Activated naive CD8-positive, alpha-beta T cell treated with anti-CD3 and anti-CD28 coated beads, Interleukin-2, amount 10 ng/mL, durations not matched to agents 7 days and 5 days (primary cell): ENCODE results near the gene SLC2A4RG. TPM values are rescaled to one million over a fixed set of nuclear protein-coding genes. Genes with fewer than 3 reads are reported as not detected.

Source experiments
- ATAC-seq: fragments of 150-1000 bp; cut with Tn5 transposase; one replicate; pipeline ENCODE4 v1.10.0; 2021; ENCODE audit warnings: low read depth, moderate library complexity
- POLR2A ChIA-PET: fragments of 350-600 bp; sonication (Branson Sonifier 250); formaldehyde crosslinking; loops from one replicate; lab custom pipeline; 2021; ENCODE audit warnings: antibody characterized with exemption; lab: Charles Lee
- DNase-seq: peaks from one replicate; pipeline ENCODE4 v3.0.0; 2021
- H3K27ac Mint-ChIP-seq: one replicate; pipeline ENCODE4 v1.8.0; 2022; ENCODE audit warnings: mild to moderate bottlenecking, mixed read lengths
- H3K27me3 Mint-ChIP-seq: one replicate; pipeline ENCODE4 v1.8.0; 2022; ENCODE audit warnings: mild to moderate bottlenecking, moderate library complexity, mixed read lengths
- H3K36me3 Mint-ChIP-seq: one replicate; pipeline ENCODE4 v1.8.0; 2021; ENCODE audit warnings: mild to moderate bottlenecking, mixed read lengths
- H3K4me1 Mint-ChIP-seq: one replicate; pipeline ENCODE4 v1.8.0; 2021; ENCODE audit warnings: mixed read lengths
- H3K4me3 Mint-ChIP-seq: one replicate; pipeline ENCODE4 v1.8.0; 2022; ENCODE audit warnings: mild to moderate bottlenecking, moderate library complexity, mixed read lengths
- H3K9me3 Mint-ChIP-seq: one replicate; pipeline ENCODE4 v1.8.0; 2021; ENCODE audit warnings: mixed read lengths
- total RNA-seq, 2 experiments: library from RNA; stranded (reverse); gene quantifications; one replicate each; pipeline ENCODE4 v1.2.3, GENCODE V29; 2021

SLC2A4RG gene
- total RNA-seq, 2 experiments from 2014 or later: 128 to 134 TPM

GRCh38 chr20:63777614-63778013 lies 38.0 kb downstream of the SLC2A4RG start:
- no peak for DNase-seq
- peaks cover 4% of the 10 kb centered on the region for H3K27me3 Mint-ChIP-seq
- no peak for ATAC-seq
- H3K4me1 Mint-ChIP-seq: peaks cover 13% of the 10 kb centered on the region
- no peak overlapping the region for H3K4me3 Mint-ChIP-seq
- H3K9me3 Mint-ChIP-seq: no peaks in the 10 kb centered on the region
- H3K27ac Mint-ChIP-seq: no peak overlapping the region
- POLR2A ChIA-PET: no interaction called here
- H3K36me3 Mint-ChIP-seq: no peaks in the 10 kb centered on the region

GRCh38 chr20:63778034-63778752 lies 38.6 kb downstream of the SLC2A4RG start:
- ATAC-seq (no peak), DNase-seq (no peak)
- Mint-ChIP-seq H3K27me3 (peaks cover 4% of the 10 kb centered on the region), H3K9me3 (no peaks in the 10 kb centered on the region), H3K4me3 (no peak overlapping the region), H3K27ac (no peak overlapping the region), H3K36me3 (no peaks in the 10 kb centered on the region), H3K4me1 (peaks cover 14% of the 10 kb centered on the region)
- POLR2A ChIA-PET: interaction anchor here (1.1 kb wide), 1 partner anchor 38 kb away, joined by 3 read pairs; no protein-coding TSS in a partner anchor

- Mint-ChIP-seq H3K4me3 (no peak overlapping the region), H3K4me1 (peaks cover 14% of the 10 kb centered on the region), H3K27ac (no peak overlapping the region), H3K36me3 (no peaks in the 10 kb centered on the region), H3K9me3 (no peaks in the 10 kb centered on the region), H3K27me3 (peaks cover 4% of the 10 kb centered on the region)
- DNase-seq (no peak), ATAC-seq (no peak)
- POLR2A ChIA-PET: interaction anchor here (1.1 kb wide), 1 partner anchor 38 kb away, joined by 3 read pairs; no protein-coding TSS in a partner anchor
Measured at GRCh38 chr20:63778857-63779256, 39.3 kb downstream of the SLC2A4RG start.

- no peaks in the 10 kb centered on the region for H3K9me3 Mint-ChIP-seq
- H3K27ac Mint-ChIP-seq: no peak overlapping the region
- peaks cover 4% of the 10 kb centered on the region for H3K27me3 Mint-ChIP-seq
- ATAC-seq: no peak
- POLR2A ChIA-PET: interaction anchor here (0.6 to 0.7 kb wide), 2 partner anchors 30 to 95 kb away, joined by 3 read pairs; no protein-coding TSS in a partner anchor
- peak overlapping the region; percentile 36 for H3K4me3 Mint-ChIP-seq
- H3K36me3 Mint-ChIP-seq: no peaks in the 10 kb centered on the region
- DNase-seq: no peak
- peaks cover 18% of the 10 kb centered on the region for H3K4me1 Mint-ChIP-seq
Measured at GRCh38 chr20:63781181-63781580, 41.6 kb downstream of the SLC2A4RG start.

- Mint-ChIP-seq H3K4me3 (peak overlapping the region; percentile 32), H3K4me1 (peaks cover 21% of the 10 kb centered on the region), H3K27ac (peak overlapping the region; percentile 71), H3K36me3 (no peaks in the 10 kb centered on the region), H3K27me3 (peaks cover 4% of the 10 kb centered on the region), H3K9me3 (no peaks in the 10 kb centered on the region)
- DNase-seq: peak; percentile 58
- POLR2A ChIA-PET: interaction anchor here (0.6 to 0.7 kb wide), 2 partner anchors 31 to 96 kb away, joined by 3 read pairs; no protein-coding TSS in a partner anchor
- peak; percentile 90 for ATAC-seq
Measured at GRCh38 chr20:63782051-63782471, 42.5 kb downstream of the SLC2A4RG start.

GRCh38 chr20:63782521-63782971 lies 43.0 kb downstream of the SLC2A4RG start:
- H3K4me3 Mint-ChIP-seq: no peak overlapping the region
- H3K4me1 Mint-ChIP-seq: peaks cover 21% of the 10 kb centered on the region
- POLR2A ChIA-PET: no interaction called here
- ATAC-seq (no peak), DNase-seq (no peak)
- no peaks in the 10 kb centered on the region for H3K36me3 Mint-ChIP-seq
- no peaks in the 10 kb centered on the region for H3K9me3 Mint-ChIP-seq
- peaks cover 4% of the 10 kb centered on the region for H3K27me3 Mint-ChIP-seq
- H3K27ac Mint-ChIP-seq: no peak overlapping the region

GRCh38 chr20:63783970-63784369 lies 44.4 kb downstream of the SLC2A4RG start:
- no peak for DNase-seq
- H3K27me3 Mint-ChIP-seq: peaks cover 4% of the 10 kb centered on the region
- no peak for ATAC-seq
- no peak overlapping the region for H3K27ac Mint-ChIP-seq
- H3K4me1 Mint-ChIP-seq: peaks cover 21% of the 10 kb centered on the region
- H3K36me3 Mint-ChIP-seq: no peaks in the 10 kb centered on the region
- no peak overlapping the region for H3K4me3 Mint-ChIP-seq
- no peaks in the 10 kb centered on the region for H3K9me3 Mint-ChIP-seq
- POLR2A ChIA-PET: no interaction called here

GRCh38 chr20:63785691-63786131 lies 46.1 kb downstream of the SLC2A4RG start:
- H3K27ac Mint-ChIP-seq: peak overlapping the region; percentile 30
- H3K4me1 Mint-ChIP-seq: peaks cover 21% of the 10 kb centered on the region
- no peak for DNase-seq
- no peaks in the 10 kb centered on the region for H3K36me3 Mint-ChIP-seq
- H3K4me3 Mint-ChIP-seq: no peak overlapping the region
- POLR2A ChIA-PET: no interaction called here
- no peak for ATAC-seq
- peaks cover 4% of the 10 kb centered on the region for H3K27me3 Mint-ChIP-seq
- no peaks in the 10 kb centered on the region for H3K9me3 Mint-ChIP-seq

- no peak overlapping the region for H3K27ac Mint-ChIP-seq
- DNase-seq (no peak), ATAC-seq (no peak)
- POLR2A ChIA-PET: no interaction called here
- peaks cover under 1% of the 10 kb centered on the region for H3K27me3 Mint-ChIP-seq
- H3K4me1 Mint-ChIP-seq: peaks cover 11% of the 10 kb centered on the region
- H3K9me3 Mint-ChIP-seq: no peaks in the 10 kb centered on the region
- H3K36me3 Mint-ChIP-seq: no peaks in the 10 kb centered on the region
- H3K4me3 Mint-ChIP-seq: no peak overlapping the region
Measured at GRCh38 chr20:63787302-63787701, 47.7 kb downstream of the SLC2A4RG start.

- ATAC-seq: no peak
- POLR2A ChIA-PET: no interaction called here
- Mint-ChIP-seq H3K9me3 (no peaks in the 10 kb centered on the region), H3K27me3 (no peaks in the 10 kb centered on the region), H3K4me1 (peaks cover 7% of the 10 kb centered on the region), H3K36me3 (no peaks in the 10 kb centered on the region), H3K4me3 (no peak overlapping the region), H3K27ac (no peak overlapping the region)
- DNase-seq: no peak
Measured at GRCh38 chr20:63787749-63788148, 48.2 kb downstream of the SLC2A4RG start.

- DNase-seq (no peak), ATAC-seq (no peak)
- Mint-ChIP-seq H3K27me3 (peaks cover 13% of the 10 kb centered on the region), H3K36me3 (no peaks in the 10 kb centered on the region), H3K4me1 (peaks cover 7% of the 10 kb centered on the region), H3K9me3 (no peaks in the 10 kb centered on the region), H3K27ac (no peak overlapping the region), H3K4me3 (no peak overlapping the region)
- POLR2A ChIA-PET: no interaction called here
Measured at GRCh38 chr20:63789836-63790571, 50.4 kb downstream of the SLC2A4RG start.

- Mint-ChIP-seq H3K4me1 (peaks cover 7% of the 10 kb centered on the region), H3K4me3 (no peak overlapping the region), H3K9me3 (no peaks in the 10 kb centered on the region), H3K27me3 (peaks cover 17% of the 10 kb centered on the region), H3K36me3 (no peaks in the 10 kb centered on the region), H3K27ac (no peak overlapping the region)
- DNase-seq (no peak), ATAC-seq (no peak)
- POLR2A ChIA-PET: no interaction called here
Measured at GRCh38 chr20:63790572-63791168, 51.1 kb downstream of the SLC2A4RG start.

GRCh38 chr20:63791497-63792156 lies 52.1 kb downstream of the SLC2A4RG start:
- no peaks in the 10 kb centered on the region for H3K9me3 Mint-ChIP-seq
- DNase-seq (no peak), ATAC-seq (no peak)
- peaks cover 5% of the 10 kb centered on the region for H3K4me1 Mint-ChIP-seq
- POLR2A ChIA-PET: interaction anchor here (0.6 kb wide), 1 partner anchor 53 kb away, joined by 3 read pairs; no protein-coding TSS in a partner anchor
- no peaks in the 10 kb centered on the region for H3K36me3 Mint-ChIP-seq
- H3K27me3 Mint-ChIP-seq: peaks cover 20% of the 10 kb centered on the region
- H3K27ac Mint-ChIP-seq: no peak overlapping the region
- no peak overlapping the region for H3K4me3 Mint-ChIP-seq
